Esophagus muscularis mucosa (tissue), 4 donors: ENCODE data around the gene FGF14.

ENCODE experiments used
- CTCF ChIP-seq, 3 experiments: fragments of 200-600 bp in 2 of 3; fragments of 450-650 bp in 1 of 3; sonication (generic) in 2 of 3; IDR thresholded peaks; one replicate each; pipeline ENCODE4 v1.5.1; 2017 to 2019; ENCODE audit warnings: antibody characterized with exemption in 3 of 3, mild to moderate bottlenecking in 2 of 3, moderate library complexity in 1 of 3
- EP300 ChIP-seq: sonication (generic); formaldehyde crosslinking; IDR thresholded peaks from one replicate; pipeline ENCODE4 v1.6.1; 2017; ENCODE audit warnings: antibody characterized with exemption
- POLR2A ChIP-seq: fragments of 450-650 bp; IDR thresholded peaks from one replicate; pipeline ENCODE4 v1.6.1; 2017; ENCODE audit warnings: antibody characterized with exemption, moderate library complexity, mild to moderate bottlenecking, low read depth
- POLR2AphosphoS5 ChIP-seq, 2 donors: sonication (generic); formaldehyde crosslinking; IDR thresholded peaks; one replicate each; pipeline ENCODE4 v1.6.1; 2017; ENCODE audit warnings: antibody characterized with exemption in 2 of 2

GRCh38 chr13:102090532-102090931 is 311.3 kb downstream of the FGF14 start:
- no peak for TF ChIP-seq CTCF (IDR thresholded peaks at IDR 0.05)
- TF ChIP-seq EP300, result no peak
- TF ChIP-seq POLR2AphosphoS5 (IDR thresholded peaks at IDR 0.05), result no peak
- TF ChIP-seq POLR2A, result no peak
